Fibroblast of peridontal ligament (primary cell): ENCODE results near the gene LGALS13.

ENCODE experiments used
- DNase-seq: peaks from one replicate; pipeline ENCODE4 v3.0.0-alpha.2; 2010; ENCODE audit errors: extremely low read depth

LGALS13 gene, protein sequence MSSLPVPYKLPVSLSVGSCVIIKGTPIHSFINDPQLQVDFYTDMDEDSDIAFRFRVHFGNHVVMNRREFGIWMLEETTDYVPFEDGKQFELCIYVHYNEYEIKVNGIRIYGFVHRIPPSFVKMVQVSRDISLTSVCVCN

DNA sequence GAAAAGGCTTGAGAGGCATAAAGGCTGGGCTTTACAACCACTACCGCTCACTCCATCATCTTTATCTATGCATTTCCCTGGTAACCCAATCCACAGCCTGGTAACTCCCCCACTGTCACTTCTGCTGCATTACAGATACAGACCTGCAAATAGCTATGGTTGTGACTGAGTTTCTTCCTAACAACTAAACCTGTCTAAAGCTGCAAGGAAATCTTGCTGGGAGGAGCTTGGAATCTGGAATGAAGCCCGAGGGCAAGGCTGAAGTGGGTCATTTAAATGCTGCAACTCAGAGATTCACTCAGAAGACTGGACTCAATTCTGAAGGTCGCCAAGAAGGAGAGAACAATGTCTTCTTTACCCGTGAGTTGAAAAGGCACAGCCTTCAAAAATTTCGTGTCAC, at the start of gene LGALS13:
Gene LGALS13 (plus strand): TSS at position 301 of the 400 bp plus-strand sequence. CDS start 45 bp downstream, at position 346.
- DNase-seq: no peak

GRCh38 chr19:39553082-39553652, 49.2 kb upstream of the LGALS13 start:
- DNase-seq: no peak

GRCh38 chr19:39554701-39555311, 47.5 kb upstream of the LGALS13 start:
- no peak for DNase-seq

DNA sequence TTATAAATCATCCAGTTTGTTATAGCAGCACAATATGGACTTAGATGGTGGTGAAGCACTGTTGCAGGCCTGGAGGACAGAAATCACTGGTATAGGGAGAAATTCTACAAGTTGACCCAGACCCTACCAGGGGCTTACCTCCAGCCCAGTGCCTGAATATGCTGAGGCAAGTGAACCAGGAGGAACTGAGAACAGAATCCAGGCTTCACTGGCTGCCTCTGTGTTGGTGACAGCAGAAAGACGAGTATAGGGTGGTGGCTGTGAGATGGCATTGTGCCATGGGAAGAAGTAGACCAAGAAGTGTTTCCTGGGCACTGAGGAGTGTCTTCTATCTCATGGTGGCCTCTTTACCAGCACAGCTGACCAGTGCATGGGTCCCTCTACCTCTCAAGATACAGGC, 46.4 kb upstream of the LGALS13 start:
- no peak for DNase-seq

- peak; percentile 31 for DNase-seq
These were observed 44.3 kb upstream of the LGALS13 start for GRCh38 chr19:39557811-39558623.

GRCh38 chr19:39558624-39559117, 43.7 kb upstream of the LGALS13 start:
- no peak for DNase-seq

DNA sequence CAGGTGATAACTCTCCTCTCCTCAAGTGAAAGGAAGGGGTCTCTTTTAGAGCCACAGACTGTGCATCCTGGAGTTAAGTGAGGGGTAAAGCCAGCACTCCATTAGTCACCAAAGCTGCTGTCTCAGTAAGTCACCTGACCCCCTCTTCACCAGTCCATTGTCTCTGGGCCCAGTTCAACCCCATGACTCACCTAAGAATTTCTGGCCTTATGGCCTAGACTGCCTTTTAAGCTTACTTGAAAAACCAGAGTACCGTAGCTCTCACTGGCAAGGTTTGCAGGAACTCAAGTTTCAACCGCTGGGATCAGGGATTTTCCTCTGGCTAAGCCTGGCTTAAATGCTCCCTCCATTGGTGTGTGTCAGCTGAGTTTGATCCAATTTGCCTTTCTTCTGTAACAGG, 38.9 kb upstream of the LGALS13 start:
- no peak for DNase-seq

- no peak for DNase-seq
These were observed 36.3 kb upstream of the LGALS13 start for GRCh38 chr19:39566064-39566463.

- DNase-seq: no peak
These were observed 33.7 kb upstream of the LGALS13 start for GRCh38 chr19:39568604-39569003.

GRCh38 chr19:39582442-39582841, 19.9 kb upstream of the LGALS13 start:
- no peak for DNase-seq

DNA sequence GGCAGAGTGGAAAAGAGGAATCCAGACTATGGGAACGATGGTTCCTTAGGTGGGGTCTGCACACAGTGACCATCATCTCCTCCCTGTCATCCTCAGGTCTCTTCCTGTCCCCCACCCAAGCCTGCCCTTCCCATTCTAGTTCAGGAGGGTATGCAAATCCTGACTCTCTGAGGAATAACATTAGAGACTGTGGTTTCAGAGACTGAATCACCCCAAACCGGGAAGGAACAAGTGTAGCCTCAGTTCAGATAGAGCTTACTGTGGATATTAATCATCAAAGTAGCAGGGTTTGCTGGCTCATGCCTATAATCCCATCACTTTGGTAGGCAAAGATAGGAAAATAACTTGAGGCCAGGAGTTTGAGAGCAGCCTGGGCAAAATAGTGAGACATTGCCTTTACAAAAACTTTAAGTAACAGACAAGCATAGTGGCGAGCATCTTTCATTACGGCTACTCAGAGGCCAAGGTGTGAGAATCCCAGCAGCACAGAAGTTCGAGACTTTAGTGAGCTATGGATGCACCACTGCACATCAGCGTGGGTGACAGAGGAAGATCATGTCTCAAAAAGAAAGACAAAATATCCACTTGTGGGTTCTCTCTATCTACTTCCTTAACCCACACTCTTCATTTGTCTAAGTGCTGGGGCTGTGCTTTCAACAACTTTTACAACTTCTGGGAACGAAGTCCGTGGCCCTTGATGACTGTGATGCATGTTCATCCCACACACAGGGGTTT, 19.3 kb upstream of the LGALS13 start:
- DNase-seq: no peak

DNA sequence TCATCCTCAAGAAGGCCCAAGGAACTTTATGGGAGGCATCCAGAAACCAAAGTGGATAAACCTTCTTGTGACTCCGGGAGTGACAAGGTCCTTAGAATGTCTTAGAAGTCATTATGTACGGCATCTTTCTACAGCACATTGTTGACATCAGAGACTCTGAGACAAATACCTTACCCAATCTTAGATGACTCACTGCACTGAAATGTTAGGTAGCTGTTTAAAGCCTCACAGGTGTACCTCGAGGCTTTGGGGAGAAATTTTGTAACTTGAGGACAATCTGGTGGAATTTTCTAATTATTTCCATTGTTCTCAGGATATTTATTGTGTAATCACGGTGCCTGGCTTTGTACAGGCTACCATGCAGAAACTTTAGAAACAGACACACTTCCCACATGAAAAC, 14.8 kb upstream of the LGALS13 start:
- DNase-seq: no peak

DNA sequence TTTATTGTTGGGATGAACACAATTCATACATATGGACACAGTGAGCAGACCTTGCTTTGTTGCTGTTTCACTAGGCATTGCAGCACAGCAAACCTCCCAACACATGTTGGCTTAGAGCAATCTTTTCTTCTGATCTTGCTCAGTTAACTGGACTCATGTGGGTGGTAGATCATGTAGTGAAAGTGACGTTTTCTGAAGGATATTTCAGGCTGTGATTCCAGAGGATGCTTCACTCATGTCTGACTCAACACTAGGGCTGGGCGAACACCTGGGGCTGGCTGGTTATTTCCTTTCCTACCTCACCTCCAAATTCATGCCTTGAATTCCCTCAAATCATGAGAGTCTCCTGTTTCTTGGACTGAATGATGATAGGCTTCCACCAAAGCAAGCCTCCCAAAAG, 14.3 kb upstream of the LGALS13 start:
- no peak for DNase-seq

DNA sequence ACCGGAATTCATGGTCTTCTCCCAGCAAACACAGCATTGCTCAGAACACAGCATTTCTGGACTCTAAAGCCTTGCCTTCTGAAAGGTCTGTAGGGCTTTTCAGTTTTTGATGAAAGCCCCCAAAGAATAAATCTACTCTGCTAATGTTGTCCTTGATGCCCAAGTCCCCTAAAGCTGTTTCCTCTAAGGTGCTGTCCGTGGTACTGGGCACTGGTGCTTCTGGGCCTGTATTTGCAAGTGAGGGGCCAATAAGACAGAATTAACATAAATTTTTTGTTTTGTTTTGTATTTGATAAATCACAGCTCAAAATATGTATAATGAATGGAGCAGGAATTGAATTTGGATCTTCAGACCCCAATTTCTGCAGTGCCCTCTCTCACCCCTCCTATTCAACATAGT, 12.1 kb upstream of the LGALS13 start:
- peak; percentile 1 for DNase-seq

DNA sequence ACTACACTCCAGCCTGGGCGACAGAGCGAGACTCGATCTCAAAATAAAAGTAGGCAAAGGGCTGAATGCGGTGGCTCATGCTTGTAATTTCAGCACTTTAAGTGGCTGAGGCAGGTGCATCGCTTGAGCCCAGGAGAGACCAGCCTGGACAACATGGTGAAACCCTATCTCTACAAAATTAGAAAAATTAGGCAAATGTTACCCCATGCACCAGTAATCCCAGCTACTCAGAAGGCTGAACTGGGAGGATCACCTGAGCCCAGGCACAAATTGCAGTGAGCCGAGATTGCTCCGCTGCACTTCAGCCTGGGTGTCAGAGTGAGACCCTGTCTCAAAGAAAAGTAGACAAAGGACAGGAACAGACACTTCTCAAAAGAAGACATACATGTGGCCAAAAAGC, 9.9 kb upstream of the LGALS13 start:
- DNase-seq: no peak

DNA sequence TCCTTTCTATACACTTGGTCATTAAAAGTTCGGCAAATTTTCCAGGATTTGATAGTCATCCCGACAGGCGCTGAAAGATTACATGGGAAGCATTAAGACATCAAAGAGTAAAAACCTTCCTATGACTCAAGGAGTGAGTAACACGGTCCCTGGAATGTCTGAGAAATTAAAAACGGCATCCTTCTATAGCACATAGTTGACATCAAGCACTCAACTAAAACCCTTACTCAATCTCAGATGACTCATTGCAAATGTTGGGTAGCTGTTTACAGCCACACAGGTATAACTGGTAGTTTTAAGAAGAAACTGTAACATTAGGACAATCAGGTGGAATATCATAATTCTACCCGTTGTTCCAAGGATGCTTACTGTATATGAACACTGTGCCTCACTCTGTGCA, 6.4 kb upstream of the LGALS13 start:
- no peak for DNase-seq

- DNase-seq: no peak
These were observed 5.4 kb upstream of the LGALS13 start for GRCh38 chr19:39596911-39597310.

GRCh38 chr19:39599116-39599515, 3.2 kb upstream of the LGALS13 start:
- peak; percentile 31 for DNase-seq

- DNase-seq: no peak
These were observed 1.5 kb downstream of the LGALS13 start for GRCh38 chr19:39603825-39604224.

DNA sequence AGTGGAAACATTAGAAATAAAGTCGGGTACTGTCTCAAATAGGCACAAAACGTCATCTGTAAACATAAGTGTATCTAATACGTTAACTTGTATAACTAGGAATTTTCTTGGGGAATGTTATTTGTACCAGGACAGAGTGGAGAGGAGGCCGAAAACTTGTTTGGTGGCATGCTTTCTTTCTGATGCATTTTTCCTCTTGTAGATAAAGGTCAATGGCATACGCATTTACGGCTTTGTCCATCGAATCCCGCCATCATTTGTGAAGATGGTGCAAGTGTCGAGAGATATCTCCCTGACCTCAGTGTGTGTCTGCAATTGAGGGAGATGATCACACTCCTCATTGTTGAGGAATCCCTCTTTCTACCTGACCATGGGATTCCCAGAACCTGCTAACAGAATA, 4.7 kb downstream of the LGALS13 start:
- no peak for DNase-seq

DNA sequence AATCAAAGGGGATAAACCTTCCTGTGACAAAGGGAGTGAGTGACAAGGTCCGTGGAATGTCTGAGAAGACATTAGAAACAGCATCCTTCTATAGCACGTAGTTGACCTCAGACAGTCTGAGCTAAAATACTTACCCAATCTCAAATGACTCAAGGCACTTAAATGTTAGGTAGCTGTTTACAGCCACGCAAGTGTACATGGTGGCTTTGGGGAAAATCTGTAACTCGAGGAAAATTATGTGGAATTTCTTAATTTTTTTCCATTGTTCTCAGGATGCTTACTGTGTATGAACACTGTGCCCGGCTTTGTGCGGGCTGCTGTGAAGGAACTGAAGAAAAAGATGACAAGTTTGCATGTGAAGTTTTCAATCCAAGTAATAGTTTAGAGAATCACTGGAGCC, 5.2 kb downstream of the LGALS13 start:
- DNase-seq: no peak

DNA sequence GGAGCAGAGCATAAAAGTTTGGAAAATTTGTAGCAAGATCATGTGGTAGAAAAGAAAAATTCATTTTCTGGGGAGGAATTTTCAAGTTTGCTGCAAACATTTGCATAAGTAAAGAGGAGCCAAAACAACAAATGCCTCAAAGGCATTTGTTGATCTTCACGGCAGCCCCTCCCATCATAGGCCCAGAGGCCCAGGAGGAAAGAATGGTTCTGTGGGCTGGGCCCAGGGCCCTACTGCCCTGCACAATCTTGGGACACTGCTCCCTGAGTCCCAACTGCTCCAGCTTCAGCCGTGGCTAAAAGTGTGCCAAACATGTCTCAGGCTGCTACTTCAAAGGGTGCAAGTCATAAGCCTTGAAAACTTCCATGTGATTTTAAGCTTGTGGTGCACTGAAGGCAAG, 11.3 kb downstream of the LGALS13 start:
- no peak for DNase-seq
